Lung (tissue), 12 donors: Measurements from ENCODE around the gene F12. TPM values are rescaled to one million over a fixed set of nuclear protein-coding genes. Genes with fewer than 3 reads are reported as not detected.
A peak's percentile ranks its signal among the peaks of the same experiment; 100 is the strongest.

Experiments
- ATAC-seq: fragments of 200-7000 bp; cut with Tn5 transposase; one replicate; pipeline ENCODE4 v1.9.1; 2020; ENCODE audit warnings: moderate number of reproducible peaks; ENCODE audit not compliant: insufficient read depth, low FRiP score
- DNase-seq, 3 donors: peaks; one replicate each; pipeline ENCODE4 v3.0.0-alpha.2; 2013 to 2017
- H3K27ac ChIP-seq, 2 donors: one replicate each; pipeline ENCODE4 v1.5.1; 2013; ENCODE audit warnings: mild to moderate bottlenecking in 2 of 2, moderate library complexity in 2 of 2, control low read depth in 1 of 2, inconsistent platforms in 1 of 2, low read depth in 1 of 2, low read length in 1 of 2
- H3K27me3 ChIP-seq, 3 donors: one replicate each; pipeline ENCODE4 v1.5.1; 2013; ENCODE audit warnings: low read length in 2 of 3; ENCODE audit not compliant: control insufficient read depth in 3 of 3, insufficient read depth in 3 of 3
- H3K36me3 ChIP-seq, 4 donors: one replicate each; pipeline ENCODE4 v1.5.1; 2013; ENCODE audit warnings: low read length in 4 of 4, mild to moderate bottlenecking in 1 of 4, moderate library complexity in 1 of 4; ENCODE audit not compliant: control insufficient read depth in 4 of 4, insufficient read depth in 4 of 4
- H3K4me1 ChIP-seq, 5 donors: one replicate each; pipeline ENCODE4 v1.5.1; 2013; ENCODE audit warnings: low read length in 5 of 5, mild to moderate bottlenecking in 2 of 5, moderate library complexity in 1 of 5; ENCODE audit not compliant: control insufficient read depth in 5 of 5, insufficient read depth in 5 of 5
- H3K4me3 ChIP-seq: one replicate; pipeline ENCODE4 v1.5.1; 2013; ENCODE audit warnings: mild to moderate bottlenecking, control low read depth, moderate library complexity
- H3K9ac ChIP-seq, 2 donors: one replicate each; pipeline ENCODE4 v1.5.1; 2013; ENCODE audit warnings: low read length in 2 of 2, control low read depth in 1 of 2; ENCODE audit not compliant: insufficient read depth in 1 of 2
- H3K9me3 ChIP-seq, 4 donors: one replicate each; pipeline ENCODE4 v1.5.1; 2013; ENCODE audit warnings: low read length in 3 of 4, mild to moderate bottlenecking in 1 of 4, moderate library complexity in 1 of 4; ENCODE audit not compliant: control insufficient read depth in 4 of 4, insufficient read depth in 3 of 4
- WGBS, 2 donors: extraction: QIAGEN DNeasy Blood & Tissue Kit; methylation state at CpG; one replicate each; pipeline ENCODE4 v1.1.7; 2013; 5-methylcytosine and 5-hydroxymethylcytosine counted together
- polyA plus RNA-seq, 2 donors: library from polyadenylated mRNA; stranded (reverse); fragments of 200-250 nt; gene quantifications; one replicate each; pipeline ENCODE4 v1.2.1, GENCODE V29; 2013
- total RNA-seq, 2 donors: library from RNA; depleted of rRNA in 1 of 2; stranded (reverse); fragments of >200 nt in 1 of 2; gene quantifications; one replicate each; pipeline ENCODE4 v1.2.1, GENCODE V29; 2014 to 2021
- TF ChIP-seq, protein P1 (sequence below): IDR thresholded peaks from 2 replicates; pipeline ENCODE4 v1.5.1; 2012; ENCODE audit warnings: mild to moderate bottlenecking; ENCODE audit errors: control extremely low read depth, extremely low read depth
- donor health status: control.
- donor health status: control.
- donor health status: Bipolar disorder and iron deficiency.
- donor health status: healthy.
- donor health status: DM: yes; HTN: yes; CAD: no.

Gene F12
- total and polyA plus RNA-seq, 4 donors: 1.3 to 1.7 (median 1.4) TPM; not detected in 1

DNA sequence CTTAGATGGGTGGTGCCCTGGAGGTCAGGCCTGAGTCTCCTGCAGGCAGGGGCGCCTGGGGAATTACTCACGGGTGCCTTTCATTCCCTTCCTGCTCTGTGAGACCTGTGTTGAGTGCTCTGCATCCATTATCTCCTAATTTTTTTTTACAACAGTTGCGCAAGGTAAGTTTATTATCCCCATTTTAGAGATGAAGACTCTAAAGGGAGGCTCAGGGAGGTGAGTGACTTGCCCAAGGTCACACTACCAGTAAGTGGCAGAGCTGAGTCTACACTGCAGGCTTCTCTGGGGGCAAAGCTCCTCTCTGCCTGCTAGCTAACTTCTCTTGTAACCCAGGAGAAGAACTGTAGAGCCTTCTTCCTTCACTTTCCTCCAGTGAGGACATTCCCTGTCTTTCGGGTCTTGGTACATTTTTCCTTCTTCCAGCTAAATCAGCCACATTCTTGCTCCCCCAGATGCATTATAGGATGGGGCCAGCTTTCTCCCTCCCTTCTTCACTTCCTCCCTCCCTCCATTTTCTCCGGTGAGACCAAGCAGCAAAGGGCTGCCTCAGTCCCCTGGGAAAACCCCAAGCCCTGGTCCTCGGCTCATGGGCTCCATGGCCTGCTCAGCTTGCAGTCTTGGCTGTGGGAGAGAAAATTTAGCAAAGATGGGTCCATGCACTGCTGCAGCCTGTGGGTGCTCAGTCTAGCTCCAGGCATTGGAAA lies 39.0 kb upstream of the F12 start:
- Histone ChIP-seq H3K27me3 (peaks cover 0 to 9% (median 8%) of the 10 kb centered on the region in 3 donors), H3K36me3 (no peaks in the 10 kb centered on the region), H3K9ac (no peak overlapping the region), H3K4me3 (no peak overlapping the region), H3K27ac (no peak overlapping the region), H3K9me3 (no peaks in the 10 kb centered on the region), H3K4me1 (peaks cover 0 to 16% (median 12%) of the 10 kb centered on the region in 5 donors)
- TF ChIP-seq, protein P1, sequence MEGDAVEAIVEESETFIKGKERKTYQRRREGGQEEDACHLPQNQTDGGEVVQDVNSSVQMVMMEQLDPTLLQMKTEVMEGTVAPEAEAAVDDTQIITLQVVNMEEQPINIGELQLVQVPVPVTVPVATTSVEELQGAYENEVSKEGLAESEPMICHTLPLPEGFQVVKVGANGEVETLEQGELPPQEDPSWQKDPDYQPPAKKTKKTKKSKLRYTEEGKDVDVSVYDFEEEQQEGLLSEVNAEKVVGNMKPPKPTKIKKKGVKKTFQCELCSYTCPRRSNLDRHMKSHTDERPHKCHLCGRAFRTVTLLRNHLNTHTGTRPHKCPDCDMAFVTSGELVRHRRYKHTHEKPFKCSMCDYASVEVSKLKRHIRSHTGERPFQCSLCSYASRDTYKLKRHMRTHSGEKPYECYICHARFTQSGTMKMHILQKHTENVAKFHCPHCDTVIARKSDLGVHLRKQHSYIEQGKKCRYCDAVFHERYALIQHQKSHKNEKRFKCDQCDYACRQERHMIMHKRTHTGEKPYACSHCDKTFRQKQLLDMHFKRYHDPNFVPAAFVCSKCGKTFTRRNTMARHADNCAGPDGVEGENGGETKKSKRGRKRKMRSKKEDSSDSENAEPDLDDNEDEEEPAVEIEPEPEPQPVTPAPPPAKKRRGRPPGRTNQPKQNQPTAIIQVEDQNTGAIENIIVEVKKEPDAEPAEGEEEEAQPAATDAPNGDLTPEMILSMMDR: no peak
- 77% methylated on average over 6 of the region's 6 CpGs for WGBS, 2 donors
- ATAC-seq (no peak), DNase-seq (no peak)

DNA sequence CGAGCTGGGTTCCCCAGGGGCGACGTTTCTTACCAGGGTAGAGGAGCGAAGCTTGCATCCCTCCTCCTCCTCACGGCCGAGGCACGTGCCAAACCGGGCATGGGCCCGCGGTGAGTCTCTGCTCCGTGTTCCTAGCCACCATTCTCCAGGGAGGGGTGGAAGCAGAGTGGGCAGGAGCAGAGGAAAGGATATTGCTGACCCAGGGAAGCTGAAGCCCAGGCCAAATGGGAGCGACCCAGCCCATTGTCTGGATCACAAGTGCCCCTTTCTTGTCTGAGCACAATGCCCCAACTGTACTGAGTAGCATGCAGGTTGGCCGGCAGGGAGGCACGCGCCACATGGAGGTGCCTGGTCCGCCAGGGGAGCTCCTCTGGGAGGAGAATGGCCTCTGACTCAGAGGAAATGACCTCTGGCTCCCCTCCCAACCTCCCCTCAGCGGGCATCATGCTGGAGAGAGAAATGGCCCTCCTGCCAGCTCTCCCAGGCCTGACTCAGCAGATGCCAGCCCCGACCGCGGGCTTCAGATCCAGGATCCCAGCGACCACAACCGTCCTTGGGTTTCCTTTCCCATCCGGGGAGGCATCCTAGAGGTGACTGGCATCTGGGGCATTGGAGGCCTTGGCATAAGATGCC lies 38.4 kb upstream of the F12 start:
- H3K9ac ChIP-seq: no peak overlapping the region
- ATAC-seq (no peak), DNase-seq (no peak)
- peaks cover 0 to 16% (median 11%) of the 10 kb centered on the region in 5 donors for H3K4me1 ChIP-seq
- no peaks in the 10 kb centered on the region for H3K9me3 ChIP-seq
- no peak overlapping the region for H3K4me3 ChIP-seq
- peaks cover 0 to 5% (median 0%) of the 10 kb centered on the region in 4 donors for H3K36me3 ChIP-seq
- H3K27me3 ChIP-seq: peaks cover 0 to 9% (median 8%) of the 10 kb centered on the region in 3 donors
- TF ChIP-seq, protein P1: no peak
- no peak overlapping the region for H3K27ac ChIP-seq
- WGBS, 2 donors: 6 to 11% methylated on average over 22 to 23 of the region's 23 CpGs

DNA sequence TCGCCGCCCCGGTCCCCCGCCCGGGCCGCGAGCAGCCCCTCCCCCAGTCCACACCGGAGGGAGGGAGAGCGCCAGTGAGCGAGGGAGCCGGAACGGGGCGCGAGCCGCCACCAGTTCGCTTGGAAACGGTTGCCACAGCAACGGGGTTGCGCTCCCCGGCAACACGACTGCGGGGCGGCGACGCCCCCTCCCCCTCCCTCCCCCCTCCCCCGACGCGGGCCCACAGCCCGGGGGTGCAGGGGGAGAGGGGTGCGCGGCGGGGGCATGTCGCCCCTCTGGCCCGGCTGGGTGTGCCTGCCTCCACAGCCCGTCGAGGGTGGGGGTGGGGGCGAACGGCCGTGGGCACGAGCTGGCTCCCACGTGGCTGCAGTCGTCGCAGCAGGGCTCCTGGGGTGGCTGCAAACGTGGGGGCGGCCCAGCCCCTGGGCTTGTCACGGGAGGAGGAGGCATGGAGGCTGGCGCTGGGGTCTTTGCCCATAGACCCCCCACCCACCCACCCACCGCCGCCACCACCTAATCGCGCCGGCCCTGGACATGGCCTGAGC lies 37.8 kb upstream of the F12 start:
- Histone ChIP-seq H3K9me3 (no peaks in the 10 kb centered on the region), H3K9ac (no peak overlapping the region), H3K27ac (no peak overlapping the region), H3K27me3 (peaks cover 0 to 9% (median 8%) of the 10 kb centered on the region in 3 donors), H3K4me1 (peaks cover 0 to 16% (median 11%) of the 10 kb centered on the region in 5 donors), H3K36me3 (peaks cover 0 to 6% (median 0%) of the 10 kb centered on the region in 4 donors), H3K4me3 (no peak overlapping the region)
- TF ChIP-seq, protein P1: no peak
- WGBS, 2 donors: 0 to 1% methylated on average over 8 to 48 of the region's 52 CpGs
- ATAC-seq: no peak
- DNase-seq: peak; percentile 68 to 80 (median 77)
